SK-N-SH (cell line): Measurements from ENCODE around the gene SLC13A1. TPM values are rescaled to one million over a fixed set of nuclear protein-coding genes. Genes with fewer than 3 reads are reported as not detected.

Experiments
- CTCF ChIA-PET: fragments of 300-600, 350-600 bp; formaldehyde crosslinking; extraction: SDS; loops from one replicate; lab custom pipeline; 2021; lab: Yijun Ruan, JAX
- POLR2A ChIA-PET: fragments of 350-600 bp; sonication (Branson Sonifier 250); formaldehyde crosslinking; extraction: SDS; loops from one replicate; lab custom pipeline; 2020; ENCODE audit warnings: antibody characterized with exemption, inconsistent platforms; lab: Yijun Ruan, JAX
- DNase-seq: peaks from one replicate; pipeline ENCODE4 v3.0.0; 2012
- H2AFZ ChIP-seq: fragments of 200-600 bp; sonication (generic); 2 replicates; pipeline ENCODE4 v1.8.1; 2016; ENCODE audit warnings: antibody characterized with exemption, mild to moderate bottlenecking, low read depth
- H3F3A ChIP-seq: fragments of 200-600 bp; sonication (generic); replicated peaks from 2 replicates; pipeline ENCODE3; 2016; ENCODE audit warnings: antibody characterized with exemption, mild to moderate bottlenecking; ENCODE audit not compliant: insufficient read depth
- H3K27ac ChIP-seq, 2 experiments: fragments of 200-500 bp in 1 of 2; fragments of 200-600 bp in 1 of 2; sonication (Bioruptor generic) in 1 of 2; sonication (generic), shearing (Covaris generic) in 1 of 2; 2 replicates each; pipeline versions ENCODE4 v1.5.1 to v1.6.1; 2014 to 2016; ENCODE audit warnings: low read depth in 2 of 2, inconsistent platforms in 1 of 2, low read length in 1 of 2, mild to moderate bottlenecking in 1 of 2, mixed read lengths in 1 of 2
- H3K27me3 ChIP-seq: fragments of 200-600 bp; sonication (generic), shearing (Covaris generic); 2 replicates; pipeline ENCODE4 v1.6.1; 2016; ENCODE audit warnings: mixed run types; ENCODE audit not compliant: insufficient read depth
- H3K36me3 ChIP-seq, 2 experiments: fragments of 200-500 bp in 1 of 2; fragments of 200-600 bp in 1 of 2; sonication (Bioruptor generic) in 1 of 2; sonication (generic) in 1 of 2; replicated peaks in 1 of 2; 2 replicates each; pipeline versions ENCODE3 to v1.5.1; 2014 to 2016; ENCODE audit warnings: low read length in 1 of 2, mild to moderate bottlenecking in 1 of 2; ENCODE audit not compliant: insufficient read depth in 2 of 2, control insufficient read depth in 1 of 2
- H3K4me1 ChIP-seq, 2 experiments: fragments of 200-500 bp in 1 of 2; fragments of 200-600 bp in 1 of 2; sonication (Bioruptor generic) in 1 of 2; sonication (generic), shearing (Covaris generic) in 1 of 2; 2 replicates each; pipeline versions ENCODE4 v1.5.1 to v1.6.1; 2014 to 2016; ENCODE audit warnings: low read depth in 1 of 2, low read length in 1 of 2, mixed run types in 1 of 2; ENCODE audit not compliant: insufficient read depth in 2 of 2, control insufficient read depth in 1 of 2
- H3K4me2 ChIP-seq: fragments of 200-600 bp; sonication (generic), shearing (Covaris generic); 2 replicates; pipeline ENCODE4 v1.6.1; 2017; ENCODE audit warnings: mixed run types
- H3K4me3 ChIP-seq, 2 experiments: fragments of 200-500 bp in 1 of 2; fragments of 200-600 bp in 1 of 2; sonication (Bioruptor generic) in 1 of 2; sonication (generic), shearing (Covaris generic) in 1 of 2; 2 replicates each; pipeline versions ENCODE4 v1.5.1 to v1.8.1; 2014 to 2016; ENCODE audit warnings: low read depth in 2 of 2, inconsistent platforms in 1 of 2, low read length in 1 of 2, mild to moderate bottlenecking in 1 of 2, mixed read lengths in 1 of 2, moderate library complexity in 1 of 2
- H3K79me2 ChIP-seq: fragments of 200-600 bp; sonication (generic); 2 replicates; pipeline ENCODE4 v1.8.1; 2017; ENCODE audit warnings: mild to moderate bottlenecking; ENCODE audit not compliant: insufficient read depth
- H3K9ac ChIP-seq: fragments of 200-600 bp; sonication (generic); 2 replicates; pipeline ENCODE4 v1.6.1; 2017; ENCODE audit warnings: mixed run types
- H3K9me2 ChIP-seq: fragments of 200-600 bp; sonication (generic); 2 replicates; pipeline ENCODE4 v1.6.1; 2017; ENCODE audit warnings: mixed run types
- H3K9me3 ChIP-seq: fragments of 200-600 bp; sonication (generic); 2 replicates; pipeline ENCODE4 v1.6.1; 2017; ENCODE audit warnings: mixed run types, mild to moderate bottlenecking, moderate library complexity
- H4K20me1 ChIP-seq: fragments of 200-600 bp; sonication (generic); 2 replicates; pipeline ENCODE4 v1.6.1; 2017; ENCODE audit warnings: mild to moderate bottlenecking, mixed run types; ENCODE audit not compliant: insufficient read depth
- CTCF ChIP-seq: fragments of 200-600 bp; sonication (generic); IDR thresholded peaks from 2 replicates; pipeline ENCODE4 v1.6.1; 2017; ENCODE audit warnings: antibody characterized with exemption, mild to moderate bottlenecking, moderate library complexity
- EZH2phosphoT487 ChIP-seq: fragments of 200-600 bp; sonication (generic); IDR thresholded peaks from 2 replicates; pipeline ENCODE4 v1.6.1; 2017; ENCODE audit warnings: low read depth, mixed run types, mild to moderate bottlenecking, antibody characterized with exemption, moderate library complexity, borderline replicate concordance
- GABPA ChIP-seq: IDR thresholded peaks from 2 replicates; pipeline ENCODE4 v1.4.0; 2012; ENCODE audit warnings: low read depth, mild to moderate bottlenecking
- MAX ChIP-seq: IDR thresholded peaks from 2 replicates; pipeline ENCODE4 v1.4.0; 2012; ENCODE audit warnings: low read depth
- PBX3 ChIP-seq: IDR thresholded peaks from 2 replicates; pipeline ENCODE4; 2012
- POLR2AphosphoS5 ChIP-seq: IDR thresholded peaks from 2 replicates; pipeline ENCODE4 v1.6.1; 2012; ENCODE audit warnings: low read depth, low read length
- RAD21 ChIP-seq: IDR thresholded peaks from 2 replicates; pipeline ENCODE4 v1.6.1; 2012; ENCODE audit warnings: mild to moderate bottlenecking, low read length
- RFX5 ChIP-seq: IDR thresholded peaks from 2 replicates; pipeline ENCODE4 v1.6.1; 2012; ENCODE audit warnings: mild to moderate bottlenecking, improper control_type of control experiment, low read length
- SIN3A ChIP-seq: IDR thresholded peaks from 2 replicates; pipeline ENCODE4 v1.6.1; 2012; ENCODE audit warnings: low read depth, mild to moderate bottlenecking, low read length, moderate library complexity, borderline replicate concordance
- SMC3 ChIP-seq: IDR thresholded peaks from 2 replicates; pipeline ENCODE4 v1.6.1; 2012; ENCODE audit warnings: low read depth, low read length, improper control_type of control experiment
- TAF1 ChIP-seq: IDR thresholded peaks from 2 replicates; pipeline ENCODE4 v1.6.1; 2012; ENCODE audit warnings: low read depth, mild to moderate bottlenecking, low read length, moderate library complexity, borderline replicate concordance
- USF1 ChIP-seq: IDR thresholded peaks from 2 replicates; pipeline ENCODE4 v1.4.0; 2012; ENCODE audit warnings: low read depth, borderline replicate concordance
- ZBTB33 ChIP-seq: IDR thresholded peaks from 2 replicates; pipeline ENCODE4 v1.4.0; 2012; ENCODE audit warnings: low read depth, borderline replicate concordance
- WGBS: methylation state at CpG from one replicate; pipeline ENCODE4 v1.1.6; 2017; ENCODE audit warnings: low lambda C conversion rate; 5-methylcytosine and 5-hydroxymethylcytosine counted together
- polyA plus RNA-seq, 3 experiments: library from polyadenylated mRNA; depleted of rRNA; stranded (reverse); fragments of >200 nt; gene quantifications; 2 replicates each; pipeline ENCODE4 v1.2.3, GENCODE V29; 2012

The SLC13A1 gene
- polyA plus RNA-seq, 1 of the 3 experiments (the other 2 are of a cell fraction) = not detected

- no peak for TF ChIP-seq USF1
Observed at GRCh38 chr7:123216825-123217224, 17.1 kb upstream of the SLC13A1 start (continued).

GRCh38 chr7:123215350-123215749, 15.6 kb upstream of the SLC13A1 start:
- H3F3A ChIP-seq = no peaks in the 10 kb centered on the region
- WGBS = 8% methylated on average over 4 of the region's 4 CpGs
- no peak overlapping the region for H2AFZ ChIP-seq
- no peak overlapping the region for H3K4me2 ChIP-seq
- H3K4me3 ChIP-seq = no peak overlapping the region
- POLR2A ChIA-PET = no interaction called here
- H3K4me1 ChIP-seq = no peaks in the 10 kb centered on the region
- H3K9ac ChIP-seq = no peak overlapping the region
- H3K9me3 ChIP-seq = peaks cover 7% of the 10 kb centered on the region; the same call in 1 of the 2 replicates
- H3K27ac ChIP-seq = no peak overlapping the region
- TF ChIP-seq TAF1 = no peak
- no peak for TF ChIP-seq POLR2AphosphoS5
- TF ChIP-seq MAX = no peak
- no peak for TF ChIP-seq SIN3A
- TF ChIP-seq PBX3 = no peak
- TF ChIP-seq SMC3 = no peak
- no peak for TF ChIP-seq EZH2phosphoT487
- no peak for TF ChIP-seq ZBTB33
- TF ChIP-seq RAD21 = no peak
- TF ChIP-seq CTCF = no peak
- no peak for TF ChIP-seq RFX5
- TF ChIP-seq GABPA = no peak
- TF ChIP-seq, all 33 proteins: peak for 0
- Histone ChIP-seq H3K27me3 (no peaks in the 10 kb centered on the region), H3K36me3 (no peaks in the 10 kb centered on the region), H3K79me2 (no peaks in the 10 kb centered on the region), H4K20me1 (no peaks in the 10 kb centered on the region), H3K9me2 (no peaks in the 10 kb centered on the region)
- no peak for DNase-seq
- CTCF ChIA-PET = interaction anchor here (0.6 to 1.6 kb wide), 2 partner anchors 152 to 153 kb away, joined by 3 read pairs; no protein-coding TSS in a partner anchor
